GM21390 (cell line): Measurements from ENCODE around the gene WNT5B.
A peak's percentile ranks its signal among the peaks of the same experiment; 100 is the strongest.

Experiments used
- ATAC-seq: cut with Tn5 transposase; IDR thresholded peaks from one replicate; pipeline ENCODE4 v1.9.1; 2021; ENCODE audit not compliant: unreplicated experiment

The WNT5B gene

DNA sequence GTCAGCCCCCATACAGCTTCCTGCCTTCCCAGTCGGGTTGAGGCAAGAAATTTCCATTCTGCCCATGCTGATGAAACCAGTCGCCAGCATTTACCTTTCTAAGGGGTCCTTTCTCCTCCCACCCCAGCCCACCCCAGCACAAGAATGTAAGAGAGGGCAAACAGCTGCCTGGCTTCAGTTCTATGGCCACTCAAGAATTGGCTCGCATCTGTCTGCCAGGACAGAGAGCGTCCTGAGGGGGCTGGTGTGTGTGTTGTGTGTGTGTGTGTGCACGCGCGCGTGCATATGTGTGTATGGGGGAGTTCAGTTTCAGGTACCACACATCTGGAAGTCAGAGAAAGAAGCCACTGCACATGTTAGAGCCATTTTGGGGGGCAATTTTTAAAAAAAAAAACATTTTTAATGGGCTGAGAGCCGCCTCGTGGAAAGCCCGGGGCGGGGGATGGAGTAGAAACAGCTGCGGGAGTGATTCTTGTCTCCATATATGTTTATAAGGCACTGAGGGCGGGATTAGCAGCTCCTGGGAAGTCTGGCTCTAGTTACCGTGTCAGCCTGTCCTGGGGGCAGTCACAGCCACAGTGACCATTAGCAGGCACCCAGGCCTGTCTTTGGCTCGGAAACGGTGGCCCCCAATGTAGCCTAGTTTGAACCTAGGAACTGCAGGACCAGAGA is at the start of gene WNT5B:
Gene WNT5B, plus strand, starts transcription at position 566 of the 672 bp plus-strand sequence. CDS start 2,124 bp downstream, outside the sequence.
- ATAC-seq = no peak

DNA sequence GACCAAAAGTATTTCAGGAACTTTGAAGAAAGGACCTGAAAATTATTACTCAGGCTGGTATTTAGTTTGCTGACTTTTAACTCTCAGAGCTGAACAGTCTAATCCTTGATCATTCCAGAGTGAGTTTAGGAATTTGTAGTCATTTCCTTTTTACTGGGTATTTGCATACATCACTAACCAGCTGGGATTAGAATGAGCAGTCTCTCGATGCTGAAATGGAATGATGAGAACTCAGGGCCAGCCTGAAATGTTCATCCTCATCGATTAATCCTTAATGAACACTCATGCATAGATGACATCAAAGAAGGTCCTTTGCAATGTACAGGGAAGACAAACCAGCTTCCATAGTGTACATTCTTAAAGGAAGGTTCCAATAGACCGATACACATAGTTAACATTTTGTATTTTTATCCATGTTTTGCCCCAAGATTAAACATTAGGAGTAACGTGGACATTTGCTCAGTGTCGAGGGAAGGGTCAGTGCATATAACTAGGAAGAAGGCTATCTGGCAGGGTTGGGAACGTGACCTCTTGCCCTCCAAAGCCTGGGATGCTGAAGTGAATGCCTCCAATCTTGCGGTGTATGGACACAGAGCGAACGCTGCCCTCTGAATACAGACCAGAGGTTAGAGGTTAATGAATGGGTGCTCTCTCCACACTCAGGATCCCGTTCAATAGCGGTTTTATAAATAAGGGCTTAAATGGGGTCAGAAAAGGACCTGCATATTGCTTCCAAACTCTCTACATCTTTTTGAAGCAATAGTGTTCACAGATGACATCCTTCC is 49.2 kb upstream of the WNT5B start:
- ATAC-seq = no peak

DNA sequence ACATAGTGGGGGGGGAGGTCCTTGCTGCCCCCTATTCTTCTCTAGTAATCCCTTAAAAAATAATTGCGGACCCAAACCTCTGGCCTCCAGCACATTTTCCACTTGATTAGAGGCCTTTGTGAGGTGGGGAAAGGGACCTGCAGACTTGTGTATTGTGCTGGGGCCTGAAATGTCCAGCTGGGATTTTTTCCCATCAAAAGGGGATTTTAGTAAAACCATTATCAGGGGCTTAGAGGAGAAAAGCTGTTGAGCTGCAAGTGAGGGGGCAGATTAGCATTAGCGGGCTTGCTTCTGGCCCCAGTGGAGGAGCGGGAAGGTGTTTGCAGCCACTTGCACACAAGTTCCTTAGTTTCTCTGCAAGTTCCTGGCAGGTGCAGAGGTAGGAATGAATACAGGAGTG is 48.5 kb upstream of the WNT5B start:
- no peak for ATAC-seq

- ATAC-seq = no peak
These were observed 46.9 kb upstream of the WNT5B start for GRCh38 chr12:1581973-1582708.

GRCh38 chr12:1582709-1583050 is 46.4 kb upstream of the WNT5B start:
- ATAC-seq = no peak

- ATAC-seq = peak; percentile 62
These were observed 45.5 kb upstream of the WNT5B start for GRCh38 chr12:1583421-1584078.

DNA sequence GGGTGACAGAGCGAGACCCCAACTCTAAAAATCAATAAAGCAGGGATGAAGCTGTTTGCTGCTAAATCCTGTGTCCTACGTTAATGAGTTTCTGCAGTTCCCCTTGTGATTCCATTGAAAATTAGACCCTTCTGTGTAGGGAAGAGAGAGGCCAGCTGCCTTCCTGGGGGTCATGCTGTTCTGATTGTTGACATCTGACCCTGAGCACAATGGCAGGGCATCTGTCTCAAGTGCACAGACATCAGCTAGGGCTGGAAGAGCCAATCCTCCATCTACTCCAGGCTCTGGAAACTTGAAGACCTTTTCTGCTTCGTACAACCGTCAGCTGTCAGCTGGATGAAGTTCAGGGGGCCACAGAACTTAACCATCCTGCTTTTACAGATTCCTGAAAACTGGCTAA is 44.7 kb upstream of the WNT5B start:
- ATAC-seq = no peak

GRCh38 chr12:1587927-1588574 is 41.0 kb upstream of the WNT5B start:
- no peak for ATAC-seq

DNA sequence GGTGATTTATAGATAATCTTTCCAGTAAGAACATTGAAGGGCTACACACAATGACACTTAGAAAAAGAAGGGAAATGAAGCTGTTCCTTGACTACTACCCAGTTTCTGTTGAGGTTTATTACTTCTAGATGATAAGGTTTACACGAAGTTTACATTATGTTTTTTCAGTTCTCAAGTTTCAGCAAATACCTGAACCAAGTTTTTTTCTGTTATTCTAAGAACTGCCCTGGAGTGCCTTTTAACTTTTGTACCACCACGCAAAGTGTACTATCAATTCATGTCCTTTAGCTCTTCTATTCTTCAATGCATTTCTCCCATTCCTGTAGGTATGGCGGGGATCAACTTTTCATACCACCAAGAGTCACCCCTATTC is 40.5 kb upstream of the WNT5B start:
- no peak for ATAC-seq

- ATAC-seq = no peak
These were observed 38.6 kb upstream of the WNT5B start for GRCh38 chr12:1590221-1590979.

- no peak for ATAC-seq
These were observed 38.0 kb upstream of the WNT5B start for GRCh38 chr12:1591034-1591433.

DNA sequence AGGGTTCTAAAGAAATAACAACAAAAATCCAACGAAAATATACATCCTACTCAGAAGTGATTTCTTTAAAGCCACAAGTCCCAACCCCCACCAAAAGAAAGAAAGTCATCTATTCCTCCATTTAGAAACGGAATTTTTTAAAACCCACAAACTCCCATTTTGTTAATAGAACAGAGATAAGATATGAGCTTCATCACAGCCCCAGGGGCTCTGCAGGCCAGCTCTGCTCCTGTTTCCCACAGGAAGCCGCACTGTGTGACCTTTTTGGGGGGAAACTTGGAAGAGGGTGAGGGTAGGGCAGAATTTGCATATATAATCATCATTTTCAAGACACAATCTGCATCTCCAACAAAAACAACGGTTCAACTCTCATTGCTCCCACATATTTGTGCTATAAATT is 37.5 kb upstream of the WNT5B start:
- no peak for ATAC-seq

DNA sequence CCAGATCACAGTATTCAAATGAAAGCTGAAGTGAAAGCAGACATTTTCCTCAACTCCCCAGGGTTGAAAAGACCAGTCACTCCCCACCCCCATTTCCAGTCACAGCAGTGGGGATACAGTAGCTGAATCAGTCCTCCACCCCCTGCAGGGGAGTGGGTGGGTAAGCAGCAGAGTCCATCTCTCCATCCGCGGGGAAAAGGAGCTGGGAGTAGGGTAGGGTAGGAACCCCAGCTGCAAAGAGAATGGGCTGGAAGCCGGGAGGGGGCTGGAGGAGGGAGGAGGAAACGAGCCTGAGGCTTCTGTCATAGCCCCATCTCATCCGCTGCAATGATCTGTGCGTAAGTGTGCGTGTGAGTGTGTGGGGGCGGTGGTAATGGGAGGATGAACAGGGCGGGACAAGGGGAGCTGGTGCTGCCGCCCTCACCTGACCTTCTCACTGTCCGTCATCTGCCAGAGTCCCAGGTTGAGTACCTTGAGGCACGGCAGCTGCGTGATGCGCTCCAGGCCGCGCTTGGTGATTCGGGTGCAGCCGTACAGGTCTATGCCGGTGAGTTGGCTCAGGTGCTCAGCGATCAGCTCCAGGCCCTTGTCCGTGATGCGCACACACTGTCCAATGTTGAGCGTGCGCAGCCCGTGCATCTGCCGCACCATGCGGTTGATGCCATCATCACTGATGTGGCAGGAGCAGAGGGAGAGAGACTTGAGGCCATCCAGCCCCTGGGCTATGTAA is 36.4 kb upstream of the WNT5B start:
- ATAC-seq = no peak

DNA sequence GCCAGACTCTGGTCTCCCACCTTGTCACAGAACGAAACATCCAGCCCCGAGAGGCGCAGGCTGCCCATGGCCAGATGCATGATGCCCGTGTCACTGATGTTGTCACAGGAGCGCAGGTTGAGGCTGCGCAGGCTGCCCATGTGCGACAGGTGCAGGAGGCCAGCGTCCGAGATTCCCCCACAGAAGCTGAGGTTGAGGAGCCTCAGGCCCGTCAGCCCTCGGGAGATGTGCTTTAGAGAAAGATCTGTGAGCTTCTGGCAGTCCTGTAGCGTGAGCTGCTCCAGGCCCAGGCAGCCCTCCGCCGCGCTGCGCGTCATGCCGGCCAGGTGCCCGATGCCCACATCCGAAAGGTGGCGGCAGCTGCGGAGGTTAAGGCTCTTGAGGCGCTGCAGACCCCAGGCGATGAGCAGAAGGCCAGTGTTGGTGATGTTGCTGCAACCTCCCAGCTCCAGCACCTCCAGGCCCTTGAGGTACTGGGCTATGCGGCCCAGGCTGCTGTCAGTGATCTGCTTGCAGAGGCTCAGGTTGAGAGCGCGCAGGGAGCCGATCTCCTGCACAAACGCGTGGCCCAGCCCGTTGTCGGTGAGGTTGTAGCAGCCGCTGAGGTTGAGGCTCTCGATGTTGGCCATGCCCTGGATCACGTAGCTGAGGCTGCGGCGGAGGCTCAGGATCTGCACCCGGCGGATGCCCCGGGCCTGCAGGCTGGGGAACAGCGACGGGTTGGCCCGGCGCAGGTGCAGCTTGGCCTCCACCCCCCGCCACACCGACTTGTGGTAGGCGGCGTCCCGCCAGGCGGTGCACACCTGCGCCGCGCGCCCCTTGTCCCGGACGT is 35.6 kb upstream of the WNT5B start:
- ATAC-seq = peak; percentile 33

GRCh38 chr12:1594006-1594260 is 35.1 kb upstream of the WNT5B start:
- peak; percentile 50 for ATAC-seq

DNA sequence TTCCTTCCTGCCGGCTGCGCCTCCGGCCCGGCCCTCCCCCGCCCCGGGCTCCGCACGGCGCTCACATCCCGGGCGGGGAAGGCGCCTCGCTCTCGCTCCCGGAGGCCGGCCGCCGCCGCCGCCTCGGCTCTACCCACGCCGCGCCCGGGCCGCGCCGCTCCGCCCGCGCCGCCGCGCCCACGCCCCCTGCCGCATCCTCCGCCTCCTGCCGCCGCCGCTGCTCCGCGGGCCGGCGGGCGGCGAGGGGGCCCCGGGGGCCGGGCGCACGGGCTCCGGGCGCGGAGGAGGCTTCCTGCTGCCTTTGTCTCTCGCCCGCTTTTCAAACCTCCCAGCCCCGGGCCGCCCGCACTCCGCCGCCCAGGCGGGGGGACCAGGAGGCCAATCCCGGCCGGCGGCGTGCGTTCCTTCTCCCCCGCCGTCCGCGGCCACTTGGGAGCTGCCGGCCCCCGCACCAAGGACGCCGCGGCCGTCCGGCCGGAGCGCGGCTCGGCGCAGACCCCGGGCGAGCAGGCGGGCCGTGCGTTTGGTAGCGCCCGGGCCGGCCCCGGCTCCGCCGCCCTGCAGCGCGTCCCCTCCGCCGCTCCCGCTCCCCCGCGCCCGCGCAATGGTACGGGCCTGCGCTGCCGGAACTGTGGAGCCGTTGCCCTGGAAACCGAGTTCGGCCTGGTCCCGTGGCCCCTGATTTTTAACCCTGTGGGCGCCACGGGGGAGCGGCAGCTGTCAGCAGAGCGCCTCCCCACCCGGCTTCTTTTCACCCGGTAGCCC is 34.6 kb upstream of the WNT5B start, which contains the start of gene FBXL14:
Gene FBXL14, minus strand, starts transcription at position 321 of the 765 bp plus-strand sequence. CDS start 515 bp downstream, outside the sequence.
- peak; percentile 50 for ATAC-seq

GRCh38 chr12:1595026-1595561 is 33.9 kb upstream of the WNT5B start:
- ATAC-seq = no peak
